Subcutaneous abdominal adipose tissue (tissue), 5 donors: ENCODE measurements around the gene IL17C.
"Not testable (repeated sequence)": the region's sequence is repeated elsewhere in the genome, so short reads cannot be mapped to it uniquely, and the experiment has no call there.

ENCODE experiments used
- H3K27ac ChIP-seq: one replicate; pipeline ENCODE4 v1.7.0; 2013; ENCODE audit warnings: low read depth, mild to moderate bottlenecking, inconsistent platforms, low read length, moderate library complexity
- H3K27me3 ChIP-seq, 5 donors: one replicate each; pipeline ENCODE4 v1.7.0; 2013; ENCODE audit warnings: low read length in 5 of 5, inconsistent platforms in 1 of 5; ENCODE audit not compliant: control insufficient read depth in 5 of 5, insufficient read depth in 4 of 5
- H3K36me3 ChIP-seq, 5 donors: one replicate each; pipeline ENCODE4 v1.7.0; 2013; ENCODE audit warnings: low read length in 5 of 5; ENCODE audit not compliant: control insufficient read depth in 5 of 5, insufficient read depth in 5 of 5
- H3K4me1 ChIP-seq, 5 donors: one replicate each; pipeline ENCODE4 v1.7.0; 2013; ENCODE audit warnings: low read length in 5 of 5, mild to moderate bottlenecking in 3 of 5, moderate library complexity in 1 of 5; ENCODE audit not compliant: control insufficient read depth in 5 of 5, insufficient read depth in 5 of 5
- H3K4me3 ChIP-seq, 5 donors: one replicate each; pipeline ENCODE4 v1.7.0; 2013; ENCODE audit warnings: low read length in 5 of 5, low read depth in 1 of 5
- H3K9ac ChIP-seq, 5 donors: one replicate each; pipeline ENCODE4 v1.7.0; 2013; ENCODE audit warnings: low read length in 5 of 5, mild to moderate bottlenecking in 4 of 5, moderate library complexity in 3 of 5
- H3K9me3 ChIP-seq, 5 donors: one replicate each; pipeline ENCODE4 v1.7.0; 2013; ENCODE audit warnings: low read length in 5 of 5; ENCODE audit not compliant: control insufficient read depth in 5 of 5
- donor health status: healthy.
- donor health status: healthy.
- donor health status: healthy.
- donor health status: healthy.
- donor health status: healthy.

Gene IL17C

DNA sequence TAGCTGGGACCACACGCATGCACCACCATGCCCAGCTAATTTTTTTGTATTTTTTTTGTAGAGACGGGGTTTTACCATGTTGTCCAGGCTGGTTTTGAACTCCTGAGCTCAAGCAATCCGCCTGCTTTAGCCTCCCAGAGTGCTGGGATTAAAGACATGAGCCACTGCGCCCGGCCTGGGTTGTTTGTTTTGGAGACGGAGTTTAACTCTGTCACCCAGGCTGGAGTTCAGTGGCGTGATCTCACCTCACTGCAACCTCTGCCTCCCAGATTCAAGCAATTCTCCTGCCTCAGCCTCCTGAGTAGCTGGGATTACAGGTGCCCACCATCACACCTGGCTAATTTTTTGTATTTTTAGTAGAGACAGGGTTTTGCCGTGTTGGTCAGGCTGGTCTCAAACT lies 28.9 kb upstream of the IL17C start:
- H3K9ac ChIP-seq, H3K27me3 ChIP-seq, H3K4me3 ChIP-seq, H3K9me3 ChIP-seq, H3K27ac ChIP-seq, H3K4me1 ChIP-seq: not testable (repeated sequence)
- H3K36me3 ChIP-seq = peaks cover 3 to 89% (median 75%) of the 10 kb centered on the region in 5 donors

DNA sequence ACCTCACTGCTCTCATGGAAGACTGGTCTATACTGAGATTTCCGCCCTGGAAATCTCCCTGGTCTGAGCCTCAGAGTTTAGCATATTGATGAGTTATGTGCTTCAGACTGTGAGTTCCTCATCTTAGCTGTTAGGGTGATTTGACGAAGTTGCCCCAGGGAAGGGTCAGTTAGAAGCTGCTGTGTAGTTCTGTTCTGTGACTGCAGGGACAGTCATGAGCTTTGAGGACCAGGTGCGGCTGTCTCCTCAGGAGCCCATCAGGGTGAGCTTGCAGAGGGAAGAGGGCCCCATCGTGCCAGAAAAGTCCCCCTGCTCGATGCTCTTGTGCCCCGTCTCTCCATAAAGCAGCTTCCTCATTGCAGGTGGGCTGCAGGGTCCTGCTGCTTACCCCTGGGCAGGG lies 28.3 kb upstream of the IL17C start:
- H3K4me3 ChIP-seq = no peak overlapping the region
- no peaks in the 10 kb centered on the region for H3K9me3 ChIP-seq
- no peaks in the 10 kb centered on the region for H3K4me1 ChIP-seq
- no peaks in the 10 kb centered on the region for H3K27me3 ChIP-seq
- H3K36me3 ChIP-seq = peaks cover 3 to 90% (median 74%) of the 10 kb centered on the region in 5 donors
- H3K9ac ChIP-seq = no peak overlapping the region
- no peak overlapping the region for H3K27ac ChIP-seq

DNA sequence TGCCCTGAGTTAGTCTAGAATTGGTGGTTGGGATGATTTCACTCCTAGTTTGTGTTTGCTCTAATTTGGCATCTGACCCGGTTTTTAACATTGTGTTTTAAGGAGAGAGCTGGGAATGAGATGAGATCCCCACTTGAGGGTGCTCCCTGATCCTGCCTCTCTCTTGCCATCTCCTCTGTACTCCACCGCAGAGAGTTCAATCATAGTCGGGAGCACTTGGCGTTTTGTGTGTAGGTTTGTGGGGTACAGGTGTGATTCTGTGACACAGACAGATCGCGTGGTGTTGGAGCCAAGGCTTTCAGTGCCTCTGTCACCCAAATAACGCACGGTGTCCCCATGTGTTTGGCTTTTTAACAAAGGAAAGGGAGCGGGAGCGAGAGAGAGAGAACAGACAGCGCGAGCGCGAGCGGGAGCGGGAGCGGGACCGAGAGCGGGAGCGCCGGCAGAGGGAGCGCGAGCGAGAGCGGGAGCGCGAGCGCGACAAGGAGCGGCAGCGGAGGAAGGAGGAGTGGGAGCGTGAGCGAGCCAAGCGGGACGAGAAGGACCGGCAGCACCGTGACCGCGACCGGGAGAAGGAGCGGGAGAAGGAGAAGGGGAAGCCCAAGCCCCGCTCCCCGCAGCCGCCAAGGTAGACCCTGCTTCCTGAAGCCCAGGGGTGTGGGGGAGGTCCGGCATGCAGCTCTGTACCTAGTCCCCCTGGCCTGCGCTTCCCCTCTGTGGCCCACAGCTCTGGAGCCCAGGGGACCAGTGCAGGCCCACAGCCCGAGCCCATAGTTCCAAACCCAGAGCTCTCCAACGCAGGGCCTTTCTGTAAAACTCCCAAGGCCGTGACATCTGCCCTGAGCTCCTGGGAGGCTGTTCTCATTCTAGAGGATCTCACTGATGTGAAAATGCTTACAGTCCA lies 27.2 kb upstream of the IL17C start:
- H3K4me1 ChIP-seq = peaks cover 0 to 2% (median 0%) of the 10 kb centered on the region in 5 donors
- peaks cover 3 to 92% (median 71%) of the 10 kb centered on the region in 5 donors for H3K36me3 ChIP-seq
- no peaks in the 10 kb centered on the region for H3K9me3 ChIP-seq
- H3K9ac ChIP-seq = no peak overlapping the region
- H3K4me3 ChIP-seq = no peak overlapping the region
- no peak overlapping the region for H3K27ac ChIP-seq
- H3K27me3 ChIP-seq = no peaks in the 10 kb centered on the region

DNA sequence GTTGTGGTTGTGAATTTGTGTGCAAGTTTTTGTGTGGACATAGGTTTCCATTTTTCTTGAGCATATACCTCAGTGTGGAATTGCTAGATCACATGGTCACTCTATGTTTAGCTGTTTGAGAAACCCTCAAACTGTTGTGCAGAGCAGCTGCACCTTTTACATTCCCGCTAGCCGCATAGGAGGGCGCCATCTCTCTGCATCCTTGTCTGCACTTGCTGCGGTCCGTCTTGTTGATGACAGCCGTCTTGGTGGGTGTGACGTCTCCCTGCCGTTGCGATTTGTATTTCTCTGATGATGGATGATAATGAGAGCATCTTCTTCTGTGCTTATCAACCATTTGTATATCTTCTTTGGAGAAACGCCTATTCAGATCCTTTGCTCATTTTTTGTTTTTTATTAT lies 25.1 kb upstream of the IL17C start:
- no peak overlapping the region for H3K27ac ChIP-seq
- peaks cover 3 to 90% (median 54%) of the 10 kb centered on the region in 5 donors for H3K36me3 ChIP-seq
- peaks cover 2 to 4% (median 3%) of the 10 kb centered on the region in 5 donors for H3K4me1 ChIP-seq
- no peaks in the 10 kb centered on the region for H3K9me3 ChIP-seq
- H3K27me3 ChIP-seq = no peaks in the 10 kb centered on the region
- no peak overlapping the region for H3K9ac ChIP-seq
- no peak overlapping the region for H3K4me3 ChIP-seq

DNA sequence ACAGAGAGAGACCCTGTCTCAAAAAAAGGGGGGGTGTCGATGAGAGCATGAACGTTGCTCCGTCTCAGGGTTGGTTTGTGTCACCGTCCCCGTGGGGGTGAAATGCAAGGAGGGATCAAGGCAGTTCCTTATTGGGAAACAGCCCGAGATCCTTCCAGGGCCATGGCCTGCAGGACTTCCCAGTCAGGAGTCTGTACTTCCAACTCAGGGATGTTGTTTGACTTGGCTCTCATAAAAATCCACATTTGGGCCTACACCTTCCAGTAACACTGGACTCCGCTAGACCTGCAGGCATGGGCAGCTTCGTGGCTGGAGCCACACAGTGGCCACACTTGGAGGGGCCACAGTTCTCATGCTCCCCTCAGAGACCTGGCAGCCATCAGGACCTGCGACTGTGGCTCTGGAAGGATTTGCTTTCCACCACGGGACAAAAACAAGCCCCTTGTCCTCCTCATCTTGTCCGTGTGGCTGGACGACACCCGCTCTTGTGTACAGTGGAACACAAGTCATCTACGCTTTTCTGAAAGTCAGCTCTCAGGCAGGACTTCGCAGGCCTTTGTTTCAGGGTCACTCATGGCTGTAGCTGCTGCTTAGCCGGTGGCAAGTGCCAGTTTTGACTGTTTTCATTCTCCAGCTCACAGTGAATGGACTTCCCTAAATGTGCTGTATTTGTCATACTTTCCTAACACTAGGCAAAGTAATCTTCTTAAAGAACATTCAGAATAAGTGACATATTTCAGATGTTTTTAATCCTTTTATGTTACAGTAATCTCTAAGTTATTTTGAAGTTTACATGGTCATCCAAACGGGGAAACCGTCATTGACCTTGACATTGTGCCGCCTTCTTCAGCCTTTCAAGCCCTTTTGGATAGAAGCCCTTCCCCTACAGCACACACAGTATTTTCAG lies 24.2 kb upstream of the IL17C start:
- Histone ChIP-seq H3K9ac (no peak overlapping the region), H3K4me1 (peaks cover 2 to 13% (median 12%) of the 10 kb centered on the region in 5 donors), H3K27me3 (no peaks in the 10 kb centered on the region), H3K27ac (no peak overlapping the region), H3K9me3 (no peaks in the 10 kb centered on the region), H3K4me3 (no peak overlapping the region), H3K36me3 (peaks cover 0 to 90% (median 51%) of the 10 kb centered on the region in 5 donors)

DNA sequence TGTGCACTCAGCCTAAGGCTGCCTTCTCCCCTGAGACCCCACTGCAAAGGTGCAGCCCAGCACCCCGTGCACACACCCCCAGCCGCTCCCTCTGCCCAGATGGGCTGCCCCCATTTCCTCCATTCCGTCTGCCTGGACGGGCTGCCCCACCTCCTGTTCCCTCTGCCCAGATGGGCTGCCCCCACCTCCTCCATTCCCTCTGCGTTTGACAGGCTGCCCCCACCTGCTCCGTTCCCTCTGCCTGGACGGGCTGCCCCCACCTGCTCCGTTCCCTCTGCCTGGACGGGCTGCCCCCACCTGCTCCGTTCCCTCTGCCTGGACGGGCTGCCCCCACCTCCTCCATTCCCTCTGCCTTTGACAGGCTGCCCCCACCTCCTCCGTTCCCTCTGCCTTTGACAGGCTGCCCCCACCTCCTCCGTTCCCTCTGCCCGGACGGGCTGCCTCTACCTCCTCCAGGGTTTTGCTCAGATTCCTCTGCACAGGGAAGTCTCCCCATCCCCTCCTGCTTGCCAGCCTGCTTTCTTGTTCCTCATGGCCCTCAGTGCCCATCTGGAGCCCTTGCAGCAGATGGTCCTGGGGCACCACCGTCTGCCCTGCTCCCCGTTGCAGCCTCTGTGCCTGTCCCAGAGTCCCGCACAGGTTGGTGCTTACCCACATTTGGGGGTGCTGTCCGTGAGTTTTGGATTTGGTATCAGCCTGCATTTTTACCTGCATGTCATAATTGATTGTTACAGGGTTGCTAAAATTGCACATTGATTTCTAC lies 23.4 kb upstream of the IL17C start:
- Histone ChIP-seq H3K4me1 (peaks cover 2 to 18% (median 14%) of the 10 kb centered on the region in 5 donors), H3K27me3 (no peaks in the 10 kb centered on the region), H3K36me3 (peaks cover 0 to 90% (median 46%) of the 10 kb centered on the region in 5 donors), H3K27ac (no peak overlapping the region), H3K9me3 (no peaks in the 10 kb centered on the region), H3K4me3 (no peak overlapping the region), H3K9ac (no peak overlapping the region)

DNA sequence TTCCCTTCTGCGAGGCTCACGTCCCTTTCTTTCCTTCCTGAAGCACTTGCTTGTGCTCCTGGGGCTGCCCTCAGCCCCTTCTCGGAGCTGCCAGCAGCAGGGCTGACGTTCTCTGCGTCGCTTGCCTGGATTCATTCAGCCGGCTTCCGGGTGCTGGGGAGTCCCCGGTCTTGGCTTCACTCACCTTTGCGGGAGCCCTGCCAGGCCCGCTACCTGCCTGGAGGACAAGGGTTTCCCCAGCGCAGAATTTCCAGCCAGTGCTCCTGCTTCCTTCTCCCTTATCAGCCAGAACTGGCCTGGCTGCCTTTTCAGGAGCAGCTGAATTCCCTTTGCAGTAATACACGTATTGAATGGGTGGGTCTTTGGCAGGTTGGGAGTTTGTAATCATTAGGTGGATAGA lies 22.1 kb upstream of the IL17C start:
- H3K27ac ChIP-seq = no peak overlapping the region
- no peak overlapping the region for H3K9ac ChIP-seq

DNA sequence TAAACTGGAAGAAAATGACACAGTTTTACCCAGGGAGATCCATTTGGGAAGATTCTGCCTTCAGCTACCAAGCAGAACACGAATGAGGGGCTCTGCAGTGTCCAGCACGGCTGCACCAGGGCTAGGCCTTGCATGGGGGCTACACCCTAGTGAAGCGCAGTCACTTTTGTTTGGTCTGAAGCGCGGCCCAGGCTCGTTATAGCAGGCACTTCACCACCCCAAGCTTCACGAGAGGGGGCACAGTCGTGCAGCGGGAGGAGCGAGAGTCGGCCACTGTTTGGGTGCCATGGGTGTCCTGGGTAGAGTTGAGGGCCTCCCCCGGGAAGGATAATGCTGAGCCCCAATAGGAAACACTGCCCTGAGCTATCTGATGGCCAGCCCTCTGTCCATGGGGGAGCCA lies 21.6 kb upstream of the IL17C start:
- peaks cover 0 to 76% (median 30%) of the 10 kb centered on the region in 5 donors for H3K36me3 ChIP-seq
- no peaks in the 10 kb centered on the region for H3K27me3 ChIP-seq
- no peak overlapping the region for H3K4me3 ChIP-seq
- H3K9me3 ChIP-seq = no peaks in the 10 kb centered on the region
- no peak overlapping the region for H3K9ac ChIP-seq
- H3K27ac ChIP-seq = no peak overlapping the region
- H3K4me1 ChIP-seq = peaks cover 2 to 18% (median 14%) of the 10 kb centered on the region in 5 donors

More for the DNA sequence above, 22.1 kb upstream of the IL17C start:
- Histone ChIP-seq H3K4me3 (no peak overlapping the region), H3K27me3 (no peaks in the 10 kb centered on the region), H3K4me1 (peaks cover 2 to 18% (median 14%) of the 10 kb centered on the region in 5 donors), H3K9me3 (no peaks in the 10 kb centered on the region), H3K36me3 (peaks cover 0 to 79% (median 33%) of the 10 kb centered on the region in 5 donors)

DNA sequence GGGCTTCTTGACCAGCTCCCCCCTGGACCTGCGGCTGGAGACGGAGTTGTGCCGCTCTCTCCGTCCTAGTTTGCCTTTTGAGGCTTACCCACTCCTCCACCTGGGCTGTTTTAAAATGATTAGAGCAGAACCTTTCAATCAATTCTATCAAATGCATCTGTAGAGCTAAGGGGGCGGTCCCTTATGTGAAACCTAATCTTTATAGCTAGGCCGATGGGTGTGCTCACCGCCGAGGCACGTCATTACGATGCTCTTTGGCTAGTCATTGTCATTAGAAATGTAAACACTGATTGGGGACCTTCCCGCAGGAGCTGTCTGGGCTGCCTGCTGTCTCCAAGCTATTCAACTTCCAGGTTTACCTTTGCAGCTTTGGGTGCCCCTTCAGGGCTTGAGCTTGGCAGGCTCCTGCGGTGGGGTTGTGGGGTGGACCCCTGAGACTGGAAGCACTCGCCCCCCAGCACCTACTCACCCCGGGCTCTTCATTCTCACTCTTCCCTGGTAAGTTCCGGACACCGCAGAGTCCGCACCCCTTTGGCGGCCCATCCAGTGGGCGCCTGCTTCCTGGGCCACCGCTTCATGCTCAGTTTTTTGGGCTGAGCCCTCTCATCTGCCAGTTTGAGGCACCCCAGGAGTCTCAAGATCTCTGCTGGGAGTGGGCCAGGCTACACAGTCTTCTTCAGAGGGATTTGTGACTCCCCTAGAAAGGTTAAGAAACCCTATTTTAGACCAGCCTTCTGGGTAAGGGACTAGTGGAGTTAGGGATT lies 20.9 kb upstream of the IL17C start:
- Histone ChIP-seq H3K4me1 (peaks cover 2 to 18% (median 14%) of the 10 kb centered on the region in 5 donors), H3K27me3 (no peaks in the 10 kb centered on the region), H3K36me3 (peaks cover 0 to 76% (median 32%) of the 10 kb centered on the region in 5 donors), H3K4me3 (no peak overlapping the region), H3K9me3 (no peaks in the 10 kb centered on the region), H3K27ac (no peak overlapping the region), H3K9ac (no peak overlapping the region)
